ENCODE results near the gene TGFBI.
"Not testable (repeated sequence)": the region's sequence is repeated elsewhere in the genome, so short reads cannot be mapped to it uniquely, and the experiment has no call there.

TGFBI gene

GRCh38 chr5:136027311-136027710 is 1.5 kb upstream of the TGFBI start:
- DNase-seq = no peak

- DNase-seq = no peak
Observed at GRCh38 chr5:136028090-136028489, 698 bp upstream of the TGFBI start.

GRCh38 chr5:136030252-136030651 is 1.5 kb downstream of the TGFBI start:
- no peak for DNase-seq

GRCh38 chr5:136030956-136031611 is 2.3 kb downstream of the TGFBI start:
- DNase-seq = no peak

GRCh38 chr5:136031711-136032110 is 2.9 kb downstream of the TGFBI start:
- DNase-seq = no peak

- no peak for DNase-seq
Observed at GRCh38 chr5:136032564-136032963, 3.8 kb downstream of the TGFBI start.

- DNase-seq = no peak
Observed at GRCh38 chr5:136033234-136033633, 4.4 kb downstream of the TGFBI start.

- no peak for DNase-seq
Observed at GRCh38 chr5:136033848-136034247, 5.1 kb downstream of the TGFBI start.

GRCh38 chr5:136034492-136034891 is 5.7 kb downstream of the TGFBI start:
- DNase-seq = no peak

- no peak for DNase-seq
Observed at GRCh38 chr5:136034984-136035383, 6.2 kb downstream of the TGFBI start.

- DNase-seq = no peak
Observed at GRCh38 chr5:136035837-136036236, 7.0 kb downstream of the TGFBI start.

- no peak for DNase-seq
Observed at GRCh38 chr5:136036293-136036911, 7.6 kb downstream of the TGFBI start.

- peak in 1 of 2 donors; percentile 42 for DNase-seq
Observed at GRCh38 chr5:136037001-136037705, 8.4 kb downstream of the TGFBI start.

GRCh38 chr5:136038635-136039034 is 9.8 kb downstream of the TGFBI start:
- no peak for DNase-seq

- no peak for DNase-seq
Observed at GRCh38 chr5:136039202-136039601, 10.4 kb downstream of the TGFBI start.

- no peak for DNase-seq
Observed at GRCh38 chr5:136040746-136041415, 12.1 kb downstream of the TGFBI start.

GRCh38 chr5:136042156-136042555 is 13.4 kb downstream of the TGFBI start:
- DNase-seq = no peak

GRCh38 chr5:136042665-136043121 is 13.9 kb downstream of the TGFBI start:
- DNase-seq = no peak

- no peak for DNase-seq
Observed at GRCh38 chr5:136043551-136043950, 14.8 kb downstream of the TGFBI start.

- DNase-seq = no peak
Observed at GRCh38 chr5:136043968-136044610, 15.3 kb downstream of the TGFBI start.

- DNase-seq = not testable (repeated sequence)
Observed at GRCh38 chr5:136045026-136045425, 16.2 kb downstream of the TGFBI start.

- DNase-seq = no peak
Observed at GRCh38 chr5:136046246-136046645, 17.5 kb downstream of the TGFBI start.

GRCh38 chr5:136047858-136048257 is 19.1 kb downstream of the TGFBI start:
- DNase-seq = no peak
